GM21619 (cell line): Measurements from ENCODE around the gene GABRP.
"Not testable (repeated sequence)": the region's sequence is repeated elsewhere in the genome, so short reads cannot be mapped to it uniquely, and the experiment has no call there.

Experiments
- ATAC-seq: cut with Tn5 transposase; IDR thresholded peaks from one replicate; pipeline ENCODE4 v1.9.1; 2021; ENCODE audit not compliant: unreplicated experiment

GABRP gene

GRCh38 chr5:170783498-170784247, at the start of gene GABRP:
TSS of gene GABRP (plus strand) at chr5:170783725. CDS start at chr5:170788616, 4,891 bp downstream.
- ATAC-seq = no peak

GRCh38 chr5:170736966-170737365, 46.6 kb upstream of the GABRP start:
- ATAC-seq = no peak

- ATAC-seq = no peak
Observed at GRCh38 chr5:170737591-170737990, 45.9 kb upstream of the GABRP start.

DNA sequence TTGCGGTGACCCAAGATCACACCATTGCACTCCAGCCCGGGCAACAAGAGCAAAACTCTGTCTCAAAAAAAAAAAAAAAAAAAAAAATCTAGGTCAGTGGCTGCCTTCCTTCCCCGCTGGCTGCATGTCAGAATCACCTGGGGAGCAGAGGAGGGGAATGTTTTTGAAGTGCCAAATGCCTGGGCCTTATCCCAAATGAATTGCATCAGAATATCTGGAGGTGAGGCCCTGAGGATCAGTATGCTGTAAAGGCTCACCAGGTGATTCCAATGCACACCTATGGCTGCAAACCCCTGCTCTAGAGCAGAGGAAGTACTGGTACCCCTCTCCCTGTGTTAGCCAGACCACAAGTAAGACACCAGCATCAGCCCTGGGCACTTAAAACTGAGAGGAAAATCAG, 44.7 kb upstream of the GABRP start:
- ATAC-seq = no peak

DNA sequence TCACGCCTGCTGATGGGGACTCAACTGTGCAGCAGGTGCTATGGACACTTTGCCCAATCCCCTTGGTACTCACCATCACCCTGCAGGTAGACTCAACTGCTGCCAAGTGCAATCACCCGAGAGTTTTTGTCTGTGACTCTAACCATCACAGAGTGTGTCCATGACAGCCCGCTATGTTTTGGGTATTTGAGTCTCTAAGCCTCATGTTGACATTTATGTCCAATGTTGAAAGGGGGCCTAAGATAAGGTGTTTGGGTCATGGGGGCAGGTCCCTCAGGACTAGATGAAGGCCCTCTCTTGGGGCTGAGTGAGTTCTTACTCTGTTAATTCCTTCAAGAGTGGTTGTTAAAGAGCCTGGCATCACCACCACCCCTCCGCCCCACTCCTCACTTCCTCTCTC, 44.1 kb upstream of the GABRP start:
- ATAC-seq = no peak

- ATAC-seq = no peak
Observed at GRCh38 chr5:170740551-170741205, 42.8 kb upstream of the GABRP start.

DNA sequence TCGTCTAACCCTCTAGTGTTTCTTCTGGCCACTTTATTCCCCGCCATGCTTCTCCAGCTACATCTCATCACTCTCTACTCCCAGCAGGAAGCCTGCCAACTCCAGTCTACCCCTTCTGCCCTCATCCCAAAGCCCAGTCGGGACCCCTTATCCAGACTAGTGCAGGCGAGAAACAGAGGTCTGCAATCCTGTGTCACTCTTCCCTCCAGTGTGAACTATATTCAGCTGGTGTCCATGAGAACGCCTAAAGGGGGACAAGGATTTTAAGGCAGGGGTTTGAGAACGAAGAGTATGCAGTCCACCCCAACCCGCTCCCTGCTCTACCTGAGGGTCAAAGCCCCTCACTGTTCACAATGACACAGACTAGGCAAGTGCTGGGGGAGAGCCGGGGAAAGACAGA, 41.7 kb upstream of the GABRP start:
- no peak for ATAC-seq

DNA sequence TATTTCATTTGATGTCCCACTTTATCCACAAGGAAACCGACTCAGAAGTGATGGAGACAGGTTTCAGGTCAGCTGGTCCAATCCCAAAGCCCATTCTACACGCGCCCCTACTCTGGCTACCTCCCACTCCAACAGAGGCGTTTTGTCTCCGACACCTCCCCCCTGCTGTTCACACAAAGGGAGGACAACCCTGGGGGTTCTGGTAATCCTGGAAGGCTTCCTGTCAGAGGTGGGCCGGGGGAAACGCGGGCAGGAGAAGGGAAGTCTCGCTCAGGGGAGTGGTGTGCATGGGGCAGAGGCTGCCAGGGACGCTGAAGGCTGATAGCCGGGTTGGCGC, 39.7 kb upstream of the GABRP start:
- ATAC-seq = no peak

DNA sequence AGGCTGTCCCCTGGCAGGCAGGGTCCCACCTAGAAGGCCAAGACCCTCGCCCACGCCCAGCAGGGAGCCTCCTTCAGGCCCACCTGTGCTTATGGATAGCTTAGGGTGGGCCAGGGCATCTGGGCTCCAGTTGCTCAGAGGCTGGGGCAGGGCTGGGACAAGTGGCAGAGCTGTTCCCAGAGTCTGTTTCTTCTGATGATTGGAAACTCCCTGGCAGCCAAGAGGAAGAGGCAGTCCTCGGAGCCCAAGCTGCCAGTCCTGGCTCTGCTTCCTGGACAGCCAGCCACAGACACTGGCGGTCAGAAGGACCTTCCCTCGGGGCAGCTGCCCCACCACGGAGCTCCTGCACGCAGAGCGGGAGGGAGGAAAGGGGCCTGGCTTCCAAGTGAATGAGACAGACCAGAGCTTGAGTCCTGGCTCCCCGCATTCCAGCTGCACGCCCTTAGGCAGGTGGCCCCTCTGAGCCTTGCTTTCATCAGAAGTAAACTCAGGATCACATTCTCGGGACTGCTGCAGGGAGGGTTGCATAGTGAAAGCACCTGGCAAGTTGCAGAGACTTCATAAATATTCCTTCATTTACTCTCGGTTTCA, 37.9 kb upstream of the GABRP start:
- no peak for ATAC-seq

DNA sequence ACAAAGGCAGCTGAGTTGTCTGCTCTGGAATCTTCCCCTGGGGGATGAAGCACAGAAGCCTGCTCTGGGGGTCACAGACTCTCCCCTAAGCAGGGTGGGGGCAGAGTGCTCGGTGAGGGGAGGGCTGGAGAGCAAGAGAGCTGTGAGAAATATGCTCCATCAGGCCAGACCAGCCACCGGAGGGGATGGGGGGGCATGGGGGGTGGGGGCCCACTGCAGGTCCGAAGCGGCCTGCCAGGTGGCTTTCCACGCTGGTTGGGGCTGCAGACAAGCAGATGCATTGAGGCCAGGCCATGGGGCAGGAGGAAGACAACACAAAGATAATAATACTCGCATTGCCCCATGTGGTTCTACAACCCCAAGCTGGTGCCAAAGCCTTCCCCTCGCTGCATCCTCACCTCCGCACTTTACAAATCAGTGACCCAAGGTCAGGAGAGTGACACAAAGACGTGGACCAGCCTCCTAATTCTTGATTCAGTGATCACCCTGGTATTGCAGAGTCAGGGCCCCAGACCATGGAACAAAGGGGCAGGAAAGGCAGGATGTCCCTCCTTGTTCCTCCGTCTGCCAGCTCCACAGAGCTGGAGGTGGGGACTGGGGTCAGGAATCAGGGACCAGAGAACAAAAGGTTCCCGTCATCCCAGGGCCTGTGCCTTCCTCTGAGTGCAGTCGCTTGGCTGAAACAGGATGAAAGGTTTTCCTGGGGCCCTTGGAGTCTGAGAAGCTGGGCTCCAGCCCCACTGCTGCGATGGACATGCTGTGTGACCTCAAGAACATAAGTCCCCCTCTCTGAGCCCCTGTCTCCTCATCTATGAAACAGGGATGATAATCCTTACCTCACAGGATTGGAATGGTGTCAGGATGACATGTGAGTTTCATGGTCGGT, 37.2 kb upstream of the GABRP start:
- ATAC-seq = no peak

DNA sequence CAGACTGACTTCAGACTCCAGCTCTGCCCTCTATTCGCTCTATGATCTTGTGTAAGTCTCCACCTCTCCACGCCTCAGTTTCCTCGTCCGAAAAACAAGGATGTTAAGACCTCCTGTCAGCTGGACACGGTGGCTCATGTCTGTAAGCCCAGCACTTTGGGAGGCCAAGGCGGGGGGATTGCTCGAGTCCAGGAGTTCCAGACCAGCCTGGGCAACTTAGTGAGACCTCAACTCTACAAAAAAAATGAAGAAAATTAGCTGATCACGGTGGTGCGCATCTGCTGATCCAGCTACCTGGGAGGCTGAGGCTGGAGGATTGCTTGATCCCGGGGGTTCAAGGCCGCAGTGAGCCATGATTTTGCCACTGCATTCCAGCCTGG, 36.6 kb upstream of the GABRP start:
- no peak for ATAC-seq

DNA sequence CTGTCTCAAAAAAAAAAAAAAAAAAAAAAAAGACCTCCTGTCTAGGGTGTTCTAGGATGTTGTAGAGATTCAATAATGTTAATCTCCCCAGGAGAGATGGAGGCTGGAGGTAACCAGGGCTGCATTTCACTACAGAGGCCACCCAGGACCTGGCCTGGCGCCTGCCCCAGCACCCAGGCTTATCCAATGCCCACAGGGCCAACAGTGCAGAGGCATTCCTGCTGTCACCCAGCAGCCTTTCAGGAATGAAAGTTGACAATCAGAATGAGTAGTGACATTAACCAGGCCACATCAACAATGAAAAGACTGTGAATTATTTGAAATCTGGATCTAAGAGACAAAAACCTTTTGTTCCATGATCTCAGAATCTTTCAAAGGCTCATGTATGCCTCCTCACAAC, 36.2 kb upstream of the GABRP start:
- ATAC-seq = no peak

DNA sequence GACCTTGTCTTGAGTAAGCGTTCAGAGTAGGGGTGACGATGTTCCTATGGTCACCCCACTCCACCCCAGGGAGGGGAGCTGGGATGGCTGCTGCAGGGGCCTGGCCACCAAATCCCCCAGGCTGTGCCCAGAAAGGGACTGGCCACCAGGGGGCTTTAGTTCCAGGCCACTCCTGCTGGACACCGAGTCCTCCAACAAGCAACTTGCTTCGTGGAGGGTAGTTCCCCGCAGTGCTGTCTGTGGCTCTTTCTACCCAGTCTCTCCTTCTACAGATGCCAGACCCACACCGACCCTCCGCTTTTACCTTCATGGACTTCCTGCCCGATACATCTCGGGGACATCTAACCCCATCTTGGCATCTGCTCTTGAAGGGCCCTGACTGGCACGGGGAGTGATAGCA, 35.7 kb upstream of the GABRP start:
- no peak for ATAC-seq

- no peak for ATAC-seq
Observed at GRCh38 chr5:170748951-170749471, 34.5 kb upstream of the GABRP start.

DNA sequence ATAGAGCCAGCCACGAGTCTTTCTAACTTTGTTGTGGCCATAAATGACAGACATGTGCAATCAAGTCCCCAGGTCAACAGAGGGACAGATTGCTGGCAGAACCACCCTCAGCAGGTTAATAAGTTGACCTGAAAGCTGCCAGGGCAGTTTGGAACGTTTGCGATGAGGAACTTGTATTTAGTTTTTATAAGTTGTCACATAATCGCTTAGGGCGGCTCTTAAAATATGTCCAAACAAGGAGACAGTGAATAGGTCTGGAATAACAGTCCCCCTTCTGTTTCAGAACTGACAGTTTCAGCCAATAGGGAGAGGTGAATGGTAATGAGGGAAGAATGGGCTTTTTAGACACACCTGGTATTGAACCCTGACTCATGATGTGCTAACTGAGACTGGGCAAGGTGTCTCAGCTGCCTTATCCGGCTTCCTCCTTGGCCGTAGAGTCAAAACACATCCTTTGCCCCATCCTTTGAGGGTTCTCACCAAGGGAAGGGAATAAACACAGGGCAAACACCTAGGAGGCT, 33.6 kb upstream of the GABRP start:
- ATAC-seq = no peak

DNA sequence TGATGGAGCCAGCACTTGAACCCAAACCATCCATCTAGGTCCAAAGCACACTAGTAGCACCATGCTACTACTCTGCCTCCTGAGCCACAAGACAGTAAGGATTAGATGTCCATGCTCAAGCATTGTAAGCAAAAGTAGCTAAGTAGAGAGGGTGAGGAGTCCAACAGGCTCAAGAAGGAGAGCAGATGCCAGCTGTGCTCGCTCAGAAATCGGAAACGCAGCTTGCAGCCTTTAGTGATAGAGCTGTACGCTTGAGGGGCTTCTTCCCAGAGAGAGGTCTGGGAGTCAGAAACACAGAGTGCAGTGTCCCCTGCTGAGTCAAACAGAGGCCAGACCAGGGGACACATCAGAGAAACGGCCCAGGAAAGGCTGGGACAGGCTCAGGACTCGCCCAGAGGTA, 32.7 kb upstream of the GABRP start:
- no peak for ATAC-seq

DNA sequence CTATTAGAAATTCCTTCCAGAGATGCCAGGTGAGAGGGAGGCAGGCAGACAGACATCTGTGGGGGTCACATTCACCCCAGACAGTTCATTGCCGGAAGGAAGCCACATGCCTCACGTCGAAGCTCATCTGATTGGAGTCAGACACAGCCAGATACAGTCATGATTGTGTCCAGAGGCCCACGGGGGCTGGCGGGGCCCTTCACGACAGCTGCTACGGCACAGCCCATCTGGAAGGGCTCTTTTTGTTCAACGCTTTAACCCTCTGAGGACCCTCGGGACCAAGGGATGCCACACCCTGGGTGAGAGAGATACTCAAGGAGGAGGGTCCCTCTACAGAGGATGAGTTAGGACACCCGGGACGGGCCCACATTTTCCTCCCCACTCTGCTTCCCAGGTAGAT, 31.9 kb upstream of the GABRP start:
- ATAC-seq = no peak

DNA sequence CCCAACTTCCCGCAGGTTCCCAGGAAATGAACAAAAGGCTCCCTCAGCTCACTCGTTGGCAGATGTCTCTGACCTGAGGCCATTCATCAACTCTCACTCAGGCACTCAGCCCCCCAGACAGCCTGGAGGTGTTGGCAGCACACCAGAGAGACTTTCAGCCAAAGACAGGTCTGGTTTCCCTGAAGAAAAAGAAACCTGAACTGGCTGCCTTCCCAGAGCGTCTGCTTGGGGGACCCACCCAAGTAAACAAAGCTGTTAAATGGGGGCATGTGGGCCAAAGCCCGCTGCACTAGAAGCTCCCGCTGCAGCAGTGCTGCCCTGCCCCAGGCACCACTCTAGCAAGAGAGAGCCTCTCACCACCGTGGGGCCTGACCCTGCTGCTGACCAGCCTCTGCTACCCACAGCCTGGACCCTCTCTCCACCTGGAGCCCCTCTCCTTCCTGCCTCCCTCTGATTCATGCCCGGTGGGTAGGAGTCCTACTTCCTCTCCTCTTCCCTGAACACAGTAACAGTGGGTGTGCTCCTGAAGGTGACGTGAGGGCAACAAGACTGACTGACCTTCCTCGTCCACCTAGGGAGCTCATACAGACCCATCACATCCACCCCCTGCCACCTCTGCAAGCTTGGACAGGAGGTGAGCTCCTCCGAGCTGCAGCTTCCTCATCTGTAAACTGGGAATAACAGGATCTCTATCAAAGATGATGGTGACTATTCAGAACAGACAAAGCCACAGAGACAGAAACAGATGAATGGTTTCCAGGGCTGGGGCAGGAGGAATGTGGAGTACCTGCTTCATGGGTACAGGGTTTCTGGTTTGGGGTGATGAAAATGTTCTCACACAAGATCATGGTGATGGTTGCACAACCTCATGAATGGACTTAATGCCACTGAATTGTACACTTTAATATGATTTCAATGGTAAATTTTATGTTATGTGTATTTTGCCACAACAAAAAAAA, 31.0 kb upstream of the GABRP start:
- no peak for ATAC-seq

DNA sequence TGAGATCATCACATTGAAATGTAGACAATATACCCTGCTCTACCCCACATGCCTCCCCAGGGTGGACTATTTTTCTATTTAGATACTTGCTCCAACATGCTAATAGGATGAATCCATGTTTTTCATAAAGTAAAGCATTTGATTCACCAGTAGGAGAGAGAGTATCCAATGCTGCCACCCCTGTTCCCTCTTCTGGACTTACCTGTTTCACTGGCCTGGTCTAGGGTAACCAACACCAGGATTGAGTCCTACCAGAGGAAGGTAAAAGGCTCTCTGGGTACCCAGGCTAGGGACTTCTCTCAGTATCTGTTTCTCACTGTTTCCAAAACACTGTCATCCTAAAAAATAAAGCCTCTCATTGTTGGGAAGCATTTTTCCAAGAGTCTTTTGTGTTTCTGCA, 30.2 kb upstream of the GABRP start:
- ATAC-seq = no peak

- ATAC-seq = not testable (repeated sequence)
Observed at GRCh38 chr5:170754508-170754907, 29.0 kb upstream of the GABRP start.
